DND-41 (cell line): ENCODE measurements around the gene XPA.

ENCODE experiments used
- ATAC-seq: fragments of 200-7000 bp; cut with Tn5 transposase; 3 replicates; pipeline ENCODE4 v1.9.1; 2021; ENCODE audit warnings: low read depth; ENCODE audit not compliant: insufficient read depth
- DNase-seq: peaks from one replicate; pipeline ENCODE4 v3.0.0-alpha.2; 2020
- H2AFZ ChIP-seq: 2 replicates; pipeline ENCODE4 v1.6.0; 2012; ENCODE audit warnings: low read depth, low read length
- H3K27ac ChIP-seq: 2 replicates; pipeline ENCODE4 v1.5.1; 2012; ENCODE audit warnings: low read length, inconsistent platforms
- H3K27me3 ChIP-seq: fragments of 200-600 bp; sonication (generic); 2 replicates; pipeline ENCODE4 v1.6.0; 2012; ENCODE audit warnings: low read length, mild to moderate bottlenecking, inconsistent platforms; ENCODE audit not compliant: insufficient read depth, poor library complexity
- H3K36me3 ChIP-seq: 2 replicates; pipeline ENCODE4 v1.5.1; 2012; ENCODE audit warnings: low read length, inconsistent platforms; ENCODE audit not compliant: insufficient read depth
- H3K4me1 ChIP-seq: 2 replicates; pipeline ENCODE4 v1.5.1; 2012; ENCODE audit warnings: mild to moderate bottlenecking, low read length; ENCODE audit not compliant: insufficient read depth
- H3K4me2 ChIP-seq: 2 replicates; pipeline ENCODE4 v1.6.0; 2012; ENCODE audit warnings: mild to moderate bottlenecking, moderate library complexity, low read length, inconsistent platforms; ENCODE audit not compliant: insufficient read depth
- H3K4me3 ChIP-seq, 2 experiments: fragments of 200-600 bp in 1 of 2; shearing (Covaris generic) in 1 of 2; 2 replicates each; pipeline ENCODE4 v1.5.1; 2012 to 2016; ENCODE audit warnings: inconsistent platforms in 2 of 2, low read length in 2 of 2, mild to moderate bottlenecking in 2 of 2, low read depth in 1 of 2, moderate library complexity in 1 of 2
- H3K79me2 ChIP-seq: 2 replicates; pipeline ENCODE4 v1.6.0; 2012; ENCODE audit warnings: low read length, inconsistent platforms; ENCODE audit not compliant: insufficient read depth
- H3K9ac ChIP-seq: 2 replicates; pipeline ENCODE4 v1.6.0; 2012; ENCODE audit warnings: low read depth, mild to moderate bottlenecking, inconsistent platforms, low read length, moderate library complexity
- H3K9me3 ChIP-seq: 2 replicates; pipeline ENCODE4 v1.5.1; 2012; ENCODE audit warnings: low read length, moderate library complexity, mild to moderate bottlenecking, inconsistent platforms; ENCODE audit not compliant: insufficient read depth, severe bottlenecking
- H4K20me1 ChIP-seq: 2 replicates; pipeline ENCODE4 v1.6.0; 2012; ENCODE audit warnings: low read length; ENCODE audit not compliant: insufficient read depth
- EZH2 ChIP-seq: IDR thresholded peaks from 3 replicates; pipeline ENCODE4 v1.6.1; 2012; ENCODE audit warnings: borderline replicate concordance, low read depth, mild to moderate bottlenecking, moderate library complexity, low read length, inconsistent platforms; ENCODE audit not compliant: severe bottlenecking
- TF ChIP-seq, protein P1 (sequence below): IDR thresholded peaks from 2 replicates; pipeline ENCODE4 v1.5.1; 2012; ENCODE audit warnings: borderline replicate concordance, low read length, moderate library complexity, mild to moderate bottlenecking; ENCODE audit not compliant: poor library complexity, severe bottlenecking; ENCODE audit errors: extremely low read depth

Gene XPA

GRCh38 chr9:97710356-97711222, 13.4 kb upstream of the XPA start:
- H3K79me2 ChIP-seq, result no peaks in the 10 kb centered on the region
- no peak overlapping the region for H3K4me2 ChIP-seq
- H3K9ac ChIP-seq, result no peak overlapping the region
- no peak overlapping the region for H3K4me3 ChIP-seq
- DNase-seq (peak; percentile 40), ATAC-seq (peak; percentile 91)
- peaks cover 9% of the 10 kb centered on the region for H3K4me1 ChIP-seq
- H3K27ac ChIP-seq, result no peak overlapping the region
- no peaks in the 10 kb centered on the region for H3K9me3 ChIP-seq
- no peak for TF ChIP-seq EZH2
- TF ChIP-seq, protein P1, sequence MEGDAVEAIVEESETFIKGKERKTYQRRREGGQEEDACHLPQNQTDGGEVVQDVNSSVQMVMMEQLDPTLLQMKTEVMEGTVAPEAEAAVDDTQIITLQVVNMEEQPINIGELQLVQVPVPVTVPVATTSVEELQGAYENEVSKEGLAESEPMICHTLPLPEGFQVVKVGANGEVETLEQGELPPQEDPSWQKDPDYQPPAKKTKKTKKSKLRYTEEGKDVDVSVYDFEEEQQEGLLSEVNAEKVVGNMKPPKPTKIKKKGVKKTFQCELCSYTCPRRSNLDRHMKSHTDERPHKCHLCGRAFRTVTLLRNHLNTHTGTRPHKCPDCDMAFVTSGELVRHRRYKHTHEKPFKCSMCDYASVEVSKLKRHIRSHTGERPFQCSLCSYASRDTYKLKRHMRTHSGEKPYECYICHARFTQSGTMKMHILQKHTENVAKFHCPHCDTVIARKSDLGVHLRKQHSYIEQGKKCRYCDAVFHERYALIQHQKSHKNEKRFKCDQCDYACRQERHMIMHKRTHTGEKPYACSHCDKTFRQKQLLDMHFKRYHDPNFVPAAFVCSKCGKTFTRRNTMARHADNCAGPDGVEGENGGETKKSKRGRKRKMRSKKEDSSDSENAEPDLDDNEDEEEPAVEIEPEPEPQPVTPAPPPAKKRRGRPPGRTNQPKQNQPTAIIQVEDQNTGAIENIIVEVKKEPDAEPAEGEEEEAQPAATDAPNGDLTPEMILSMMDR, result peak; percentile 84
- peaks cover 12% of the 10 kb centered on the region for H3K27me3 ChIP-seq
- no peaks in the 10 kb centered on the region for H3K36me3 ChIP-seq
- no peak overlapping the region for H2AFZ ChIP-seq
- H4K20me1 ChIP-seq, result no peaks in the 10 kb centered on the region

DNA sequence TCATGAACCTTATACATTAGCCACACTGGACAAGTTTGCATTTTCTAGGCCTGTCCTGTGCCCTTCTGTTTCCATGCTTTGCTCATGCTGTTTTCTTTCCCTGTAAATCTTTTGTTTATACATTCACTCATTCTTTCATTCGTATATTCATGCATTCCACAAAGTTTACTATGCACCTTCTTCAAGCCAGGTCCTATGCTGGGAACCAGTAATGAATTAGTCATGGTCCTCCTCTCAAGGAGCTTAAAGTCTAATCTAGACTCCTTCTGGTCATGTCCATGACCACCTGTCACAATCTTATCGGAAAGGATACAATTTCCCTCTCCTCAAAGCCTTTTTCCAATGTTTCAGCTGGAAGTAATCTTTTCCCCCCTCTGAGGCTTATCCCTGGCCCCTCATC, 9.1 kb upstream of the XPA start:
- TF ChIP-seq, protein P1, result no peak
- no peak for TF ChIP-seq EZH2
- Histone ChIP-seq H3K4me1 (peaks cover 3% of the 10 kb centered on the region; the same call in 1 of the 2 replicates), H4K20me1 (no peaks in the 10 kb centered on the region), H3K36me3 (no peaks in the 10 kb centered on the region), H3K27me3 (peaks cover 17% of the 10 kb centered on the region), H3K9me3 (no peaks in the 10 kb centered on the region), H3K79me2 (no peaks in the 10 kb centered on the region), H3K27ac (no peak overlapping the region), H2AFZ (no peak overlapping the region), H3K9ac (no peak overlapping the region), H3K4me2 (no peak overlapping the region), H3K4me3 (no peak overlapping the region)
- ATAC-seq (no peak), DNase-seq (no peak)

GRCh38 chr9:97705354-97705950, 8.3 kb upstream of the XPA start:
- H3K27ac ChIP-seq, result no peak overlapping the region
- H3K4me1 ChIP-seq, result no peaks in the 10 kb centered on the region
- no peaks in the 10 kb centered on the region for H3K9me3 ChIP-seq
- H3K9ac ChIP-seq, result no peak overlapping the region
- H3K4me2 ChIP-seq, result no peak overlapping the region
- H3K79me2 ChIP-seq, result no peaks in the 10 kb centered on the region
- DNase-seq (no peak), ATAC-seq (no peak)
- no peaks in the 10 kb centered on the region for H3K36me3 ChIP-seq
- no peaks in the 10 kb centered on the region for H4K20me1 ChIP-seq
- H2AFZ ChIP-seq, result no peak overlapping the region
- TF ChIP-seq EZH2, result no peak
- TF ChIP-seq, protein P1, result no peak
- no peak overlapping the region for H3K4me3 ChIP-seq
- H3K27me3 ChIP-seq, result peaks cover 17% of the 10 kb centered on the region
